HG03039 (cell line): ENCODE measurements around the gene CEP112.
A peak's percentile ranks its signal among the peaks of the same experiment; 100 is the strongest.

ENCODE experiments used
- ATAC-seq: cut with Tn5 transposase; IDR thresholded peaks from one replicate; pipeline ENCODE4 v1.9.1; 2021; ENCODE audit warnings: mild to moderate bottlenecking, moderate library complexity; ENCODE audit not compliant: unreplicated experiment

CEP112 gene

DNA sequence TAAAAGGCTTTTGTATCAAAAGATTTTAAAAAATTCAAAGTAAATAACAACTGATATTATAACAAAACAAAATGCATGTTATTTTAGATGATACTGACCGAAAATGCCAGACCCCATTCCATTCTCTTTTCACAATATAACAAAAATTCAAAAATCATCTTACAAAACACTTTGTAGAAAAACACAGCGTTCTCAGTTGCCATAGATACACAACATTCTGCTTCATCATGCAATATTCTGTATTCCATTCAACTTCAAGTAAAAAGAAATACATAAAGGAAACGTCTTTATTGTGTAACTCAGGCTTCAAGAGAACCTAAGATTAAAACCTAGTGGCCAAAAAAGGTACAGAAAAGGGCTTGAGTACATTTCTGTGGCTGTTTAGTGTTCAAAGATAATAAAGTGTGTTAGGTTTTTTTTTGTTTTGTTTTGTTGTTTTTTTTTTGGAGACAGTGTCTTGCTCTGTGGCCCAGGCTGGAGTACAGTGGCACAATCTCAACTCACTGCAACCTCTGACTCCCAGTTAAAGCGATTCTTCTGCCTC, 250.5 kb downstream of the CEP112 start:
- ATAC-seq, result no peak

DNA sequence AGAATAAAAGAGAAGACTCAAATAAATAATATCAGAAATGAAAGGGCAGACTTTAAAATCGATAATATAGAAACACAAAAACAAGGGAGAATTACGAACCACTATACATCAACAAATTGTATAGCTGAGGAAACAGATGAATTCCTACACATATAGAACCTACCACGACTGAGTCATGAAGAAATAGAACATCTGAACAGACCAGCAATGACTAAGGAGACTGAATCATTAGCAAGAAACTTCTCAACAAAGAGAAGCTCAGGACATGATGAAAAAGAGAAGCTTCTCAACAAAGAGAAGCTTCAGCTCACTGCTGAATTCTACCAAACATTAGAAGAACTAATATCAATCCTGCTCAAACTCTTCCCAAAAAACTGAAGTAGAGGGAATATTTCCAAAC, 255.9 kb downstream of the CEP112 start:
- ATAC-seq, result no peak

DNA sequence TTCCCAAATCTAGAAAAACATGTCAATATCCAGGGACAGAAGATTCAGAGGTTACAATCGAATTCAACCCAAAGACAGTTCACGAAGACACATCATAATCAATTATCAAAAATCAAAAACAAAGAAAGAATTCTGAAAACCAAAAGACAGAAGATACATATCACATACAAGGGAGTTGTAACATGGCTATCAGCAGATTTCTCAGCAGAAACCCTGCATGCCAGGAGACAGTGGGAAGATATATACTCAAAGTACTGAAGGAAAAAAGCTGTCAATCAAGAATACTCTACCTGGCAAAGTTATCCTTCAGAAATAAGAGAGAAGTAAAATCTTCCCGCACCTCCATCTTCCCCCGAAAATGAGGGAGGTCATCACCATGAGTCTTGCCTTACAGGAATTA, 258.6 kb downstream of the CEP112 start:
- no peak for ATAC-seq

DNA sequence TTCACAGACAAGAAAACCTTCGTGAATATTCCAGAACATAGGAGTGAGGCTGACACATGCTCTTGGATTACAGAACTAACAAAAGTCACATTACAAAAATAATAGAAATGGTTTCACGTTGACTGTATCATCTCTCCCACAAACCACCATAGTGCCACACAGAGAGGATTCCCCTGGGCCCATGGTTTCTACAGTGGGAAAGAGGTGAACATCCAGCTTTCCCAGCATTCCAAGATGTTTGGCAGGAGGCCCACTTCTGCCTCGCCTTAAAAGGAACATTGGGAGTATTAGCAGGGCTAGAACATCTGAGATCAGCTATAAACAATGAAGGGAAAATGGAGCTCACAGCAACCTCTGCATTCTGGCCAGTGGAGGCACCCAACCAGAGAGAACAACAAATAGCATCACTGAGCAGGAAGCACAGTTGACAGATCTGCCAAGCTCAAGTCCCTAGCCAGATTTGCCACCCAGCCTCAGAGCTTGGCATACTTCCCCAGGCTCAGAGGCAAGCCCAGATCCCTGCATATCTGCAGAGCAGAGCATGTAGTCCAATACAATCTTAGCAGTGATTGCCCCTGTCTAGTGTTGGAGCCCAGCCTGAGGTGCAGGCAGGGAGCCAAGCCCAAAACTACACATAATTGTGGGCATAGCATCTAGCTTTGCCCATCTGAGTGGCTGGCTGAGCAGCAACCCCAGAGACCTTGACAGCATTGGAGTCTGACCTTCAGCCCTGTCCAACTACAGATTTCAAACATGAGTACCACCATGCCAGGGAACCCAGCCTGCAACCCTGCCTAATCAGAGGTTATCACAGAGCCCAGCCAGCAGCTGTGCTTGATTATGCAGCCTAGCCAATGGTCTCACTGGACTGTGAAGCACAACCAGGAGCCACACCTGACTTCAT, 260.4 kb downstream of the CEP112 start:
- ATAC-seq, result no peak

DNA sequence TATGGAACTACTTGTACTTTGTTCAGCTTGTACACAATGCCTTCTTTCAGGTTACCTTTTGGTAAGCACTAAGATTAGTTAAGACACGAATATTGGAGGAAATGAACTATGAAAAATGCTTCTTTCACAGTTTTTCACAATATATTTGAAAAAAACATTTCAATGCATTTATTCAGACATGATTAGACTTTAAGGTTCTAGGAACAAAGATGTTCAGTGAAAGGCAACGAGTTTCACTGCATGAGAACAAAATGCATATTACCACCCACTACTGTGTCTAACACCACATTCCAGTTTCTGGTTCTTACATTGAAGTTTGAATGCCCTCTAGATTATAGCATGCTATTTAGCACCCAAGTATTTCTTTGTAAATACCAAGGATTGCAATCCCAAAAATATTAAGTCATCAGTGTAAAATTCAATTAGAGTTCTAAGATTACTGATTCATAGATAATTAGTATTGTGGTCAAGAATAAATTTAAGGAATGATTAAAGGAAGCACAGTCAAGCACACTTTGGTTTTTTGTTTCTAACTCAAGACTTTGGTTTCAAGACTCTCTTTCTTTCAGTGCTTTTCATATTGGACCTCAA, 261.7 kb downstream of the CEP112 start:
- no peak for ATAC-seq

DNA sequence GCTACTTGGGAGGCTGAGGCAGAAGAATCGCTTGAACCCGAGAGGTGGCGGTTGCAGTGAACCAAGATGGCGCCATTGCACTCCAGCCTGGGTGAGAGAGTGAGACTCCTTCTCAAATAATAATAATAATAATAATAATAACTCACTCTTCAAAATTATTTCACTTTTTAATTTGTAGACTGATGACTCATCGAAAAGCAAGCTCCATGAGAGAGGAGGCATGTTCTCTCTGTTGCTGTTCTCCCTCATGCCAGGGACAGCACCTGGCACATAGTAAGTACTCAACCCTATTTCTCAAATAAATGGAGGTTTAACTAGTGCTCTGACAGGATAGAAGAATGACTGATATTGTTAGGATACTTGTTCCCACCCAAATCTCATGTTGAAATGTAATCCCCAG, 265.3 kb downstream of the CEP112 start:
- ATAC-seq, result no peak

DNA sequence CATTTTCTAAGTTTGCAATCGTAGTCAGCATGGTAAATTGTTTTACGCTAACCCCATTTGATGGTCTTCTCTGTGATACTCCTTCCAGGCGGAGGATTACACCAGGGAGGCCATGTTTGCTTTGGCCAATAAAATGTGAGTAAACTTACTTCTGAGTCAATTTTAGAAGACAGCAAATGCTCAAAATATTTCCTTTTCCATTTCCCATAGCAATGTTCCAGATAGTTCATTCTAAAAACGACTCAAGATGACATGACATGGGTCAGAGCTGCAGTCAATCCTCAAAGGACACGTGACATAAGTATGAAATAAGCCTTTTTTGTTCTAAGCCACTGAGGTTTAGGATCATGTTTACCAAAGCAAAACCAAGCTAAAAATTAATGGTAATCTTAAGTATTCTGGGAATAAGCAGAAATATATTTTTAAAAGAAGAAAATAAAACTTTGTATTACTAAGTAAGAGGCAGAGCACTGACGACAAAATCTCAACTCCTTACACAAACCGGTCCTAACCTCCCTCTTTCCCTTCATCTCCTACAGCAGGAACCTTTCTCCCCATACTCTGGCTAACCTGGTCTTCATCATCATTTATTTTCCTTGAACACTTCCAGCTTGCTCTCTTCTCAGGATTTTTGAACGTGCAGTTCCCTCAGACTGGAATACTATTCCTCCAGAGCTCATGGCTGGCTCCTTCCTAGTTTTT, 266.2 kb downstream of the CEP112 start:
- no peak for ATAC-seq

DNA sequence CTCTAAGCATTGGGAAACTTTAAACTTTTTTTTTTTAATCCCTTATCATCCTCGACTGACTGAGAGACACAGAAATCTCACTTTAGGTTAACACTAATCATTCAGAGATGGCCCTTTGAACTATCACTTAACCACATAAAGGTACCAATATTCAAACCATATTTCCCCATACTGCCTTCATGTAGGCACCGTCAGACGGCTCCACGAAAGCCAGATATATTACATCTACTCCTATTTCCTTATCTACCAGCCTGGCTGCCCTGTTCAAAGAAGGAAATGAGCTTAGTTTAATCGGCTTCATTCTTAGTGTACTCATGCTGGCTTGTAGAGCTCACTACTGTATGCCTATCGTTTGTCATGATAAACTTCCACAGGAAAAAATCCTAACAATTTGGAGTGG, 270.9 kb downstream of the CEP112 start:
- no peak for ATAC-seq

DNA sequence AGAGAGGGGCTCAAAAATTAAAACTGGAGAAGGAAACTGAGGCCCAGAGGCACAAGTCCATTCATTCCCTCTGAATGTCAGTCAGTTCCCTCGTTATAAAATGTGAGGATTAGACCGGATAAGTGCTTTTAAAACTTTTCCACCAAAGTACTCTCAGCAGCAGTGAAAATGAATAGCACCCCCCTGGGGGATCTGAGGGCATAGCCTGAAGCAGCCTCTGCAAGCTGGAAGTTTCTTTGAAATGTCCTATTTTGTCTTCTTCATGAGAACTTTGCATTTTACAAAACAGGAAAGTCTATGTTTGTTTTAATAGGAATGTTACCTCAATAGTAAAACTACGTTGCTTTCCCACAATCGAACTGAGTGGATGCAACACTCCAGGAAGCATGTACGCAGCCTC, 273.0 kb downstream of the CEP112 start:
- no peak for ATAC-seq

DNA sequence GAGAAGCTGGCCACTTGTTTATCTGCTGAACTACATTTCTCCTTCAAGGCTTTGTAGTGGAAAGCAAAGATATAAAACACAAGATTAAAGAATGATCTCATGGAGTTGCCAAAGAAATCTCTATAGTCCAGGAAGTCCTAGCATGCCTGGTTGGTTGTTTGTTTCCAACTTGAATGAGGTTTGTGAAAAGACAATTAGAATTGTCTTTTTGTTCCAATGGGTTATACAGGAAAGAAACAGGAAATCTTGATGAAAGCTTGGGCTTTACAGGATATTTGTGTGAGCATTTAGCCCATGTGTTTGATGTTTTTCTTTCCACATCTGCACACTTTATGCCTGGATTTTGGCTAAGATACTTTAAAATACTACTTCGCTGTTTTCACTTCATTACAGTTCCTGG, 273.4 kb downstream of the CEP112 start:
- no peak for ATAC-seq

DNA sequence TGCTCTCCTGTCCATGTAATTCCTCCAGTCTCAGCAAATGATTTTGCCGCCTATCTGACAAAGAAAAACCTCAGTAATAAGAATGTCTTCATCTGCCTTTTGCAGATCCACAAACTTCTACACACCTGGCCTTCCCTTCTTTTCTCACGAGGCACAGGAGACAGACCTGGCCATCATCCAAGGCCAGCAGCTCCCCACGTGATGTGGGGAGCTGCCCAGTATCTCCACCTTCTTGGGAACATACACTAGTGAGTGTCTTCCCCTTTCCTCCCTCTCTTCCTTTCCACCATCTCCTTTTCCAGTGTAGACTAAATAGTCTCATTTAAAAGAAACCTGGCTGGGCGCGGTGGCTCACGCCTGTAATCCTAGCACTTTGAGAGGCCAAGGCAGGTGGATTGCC, 274.4 kb downstream of the CEP112 start:
- ATAC-seq, result no peak

DNA sequence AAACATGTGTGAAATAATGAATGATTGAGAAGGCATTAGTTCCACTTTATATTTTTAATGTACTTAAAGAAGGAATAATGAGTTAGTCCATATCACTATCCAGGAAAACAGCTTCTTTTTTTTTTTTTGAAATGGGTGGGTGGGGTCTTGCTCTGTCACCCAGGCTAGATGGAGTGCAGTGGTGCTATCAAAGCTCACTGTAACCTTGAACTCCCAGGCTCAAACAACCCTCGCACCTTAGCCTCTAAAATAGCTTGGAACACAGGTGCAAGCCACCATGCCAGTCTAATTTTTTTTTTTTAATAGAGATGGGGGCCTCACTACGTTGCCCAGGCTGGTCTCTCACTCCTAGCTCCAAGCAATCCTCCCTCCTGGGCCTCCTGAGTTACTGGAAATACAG, 275.5 kb downstream of the CEP112 start:
- ATAC-seq, result no peak

DNA sequence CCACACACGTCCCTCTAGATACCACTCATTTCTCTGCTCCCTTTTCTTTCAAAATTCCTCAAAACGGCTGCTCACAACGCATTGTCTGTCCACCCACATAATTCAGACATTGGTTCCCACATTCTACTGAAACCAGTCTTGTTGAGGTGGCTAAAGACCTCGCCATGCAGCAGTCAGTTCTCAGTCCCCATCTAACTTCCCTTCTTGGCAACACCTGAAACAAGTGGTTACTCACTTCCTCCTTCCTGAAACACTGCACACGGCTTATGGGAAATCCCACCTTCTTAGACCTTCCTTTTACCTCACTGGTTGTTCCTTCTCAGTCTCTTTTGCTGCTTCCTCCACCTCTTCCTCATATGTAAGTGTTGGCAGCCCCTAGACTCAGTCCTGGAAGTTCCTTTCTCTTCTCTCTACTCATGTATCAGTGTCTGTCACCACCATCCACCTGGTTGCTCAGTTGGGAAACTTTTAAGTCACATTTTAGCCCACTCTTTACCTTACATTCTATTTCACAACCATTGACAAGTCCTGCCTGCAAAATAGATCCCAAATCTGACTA, 277.1 kb downstream of the CEP112 start:
- ATAC-seq, result peak; percentile 96

DNA sequence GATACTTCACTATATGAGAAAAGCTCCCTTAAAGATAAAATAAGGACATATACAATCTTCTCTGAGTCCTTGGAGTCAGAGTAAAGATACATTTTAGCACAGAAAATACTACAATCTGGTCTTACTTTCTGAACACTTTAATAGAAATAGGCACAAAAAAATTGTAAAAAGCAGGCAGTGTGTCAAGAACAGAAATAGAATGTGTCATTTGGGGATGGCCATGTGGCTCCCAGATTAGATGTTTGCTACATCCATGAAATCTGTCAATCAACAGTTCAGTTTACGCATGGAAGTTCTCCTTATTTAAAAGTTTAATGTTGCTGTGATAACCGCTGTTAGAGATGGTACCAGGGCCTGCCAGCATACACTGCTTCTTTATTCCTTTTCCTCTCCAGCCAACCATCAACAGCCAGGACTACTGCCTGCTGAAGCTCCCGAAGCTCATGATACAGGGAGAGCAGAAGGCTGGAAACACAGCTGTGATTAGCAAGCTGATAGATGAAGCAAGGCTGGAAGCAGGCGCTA, 278.5 kb downstream of the CEP112 start:
- ATAC-seq, result no peak

DNA sequence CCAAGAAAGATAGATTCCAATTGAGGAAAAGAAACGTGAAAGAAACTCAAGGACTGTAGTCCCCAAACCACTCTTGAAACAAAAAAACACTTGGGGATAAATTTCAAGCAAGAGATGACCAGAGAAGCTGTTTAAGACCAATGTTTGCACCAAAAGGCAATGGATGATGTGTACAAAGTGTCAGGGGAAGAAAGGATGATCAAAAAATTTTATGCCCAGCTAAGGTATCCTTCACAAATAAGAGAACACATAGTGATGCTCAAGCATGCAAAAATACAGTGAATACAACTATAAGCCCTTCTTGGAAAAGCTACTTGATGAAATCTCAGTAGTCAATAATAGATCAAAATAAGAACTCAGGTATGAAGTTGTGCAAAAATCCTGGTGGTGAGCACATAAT, 281.1 kb downstream of the CEP112 start:
- no peak for ATAC-seq

DNA sequence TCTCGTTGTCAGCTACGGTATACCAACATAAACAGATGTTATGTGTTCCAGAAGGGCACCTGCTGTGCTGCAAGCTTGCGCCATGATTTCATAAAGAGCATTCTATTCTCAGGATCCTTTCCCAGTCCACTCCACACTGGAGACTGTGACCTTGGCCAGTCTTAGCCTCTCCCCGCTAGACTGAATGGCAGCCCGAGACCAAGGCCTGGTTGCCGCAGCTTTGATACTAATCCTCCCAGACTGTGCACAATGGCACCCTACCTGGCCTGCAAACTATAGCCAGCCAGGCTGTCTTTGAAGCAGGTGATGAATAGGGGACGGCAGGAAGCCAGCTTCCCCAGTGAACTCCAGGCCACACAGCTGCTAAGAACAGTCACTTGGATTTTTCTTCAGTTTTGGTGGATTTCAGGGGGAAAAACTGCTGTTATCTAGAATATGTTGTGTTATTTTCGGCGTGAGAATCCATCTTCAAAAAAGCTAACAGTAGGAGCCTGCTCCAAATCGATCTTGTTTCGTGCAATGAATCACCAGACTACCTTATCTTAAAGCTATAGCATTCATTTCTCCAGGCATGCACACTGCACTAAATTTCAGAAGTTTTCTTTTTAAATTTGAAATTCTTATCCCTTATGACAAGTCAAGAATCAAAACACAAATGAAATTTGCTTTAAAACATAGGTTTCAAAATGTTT, 289.0 kb downstream of the CEP112 start:
- no peak for ATAC-seq

DNA sequence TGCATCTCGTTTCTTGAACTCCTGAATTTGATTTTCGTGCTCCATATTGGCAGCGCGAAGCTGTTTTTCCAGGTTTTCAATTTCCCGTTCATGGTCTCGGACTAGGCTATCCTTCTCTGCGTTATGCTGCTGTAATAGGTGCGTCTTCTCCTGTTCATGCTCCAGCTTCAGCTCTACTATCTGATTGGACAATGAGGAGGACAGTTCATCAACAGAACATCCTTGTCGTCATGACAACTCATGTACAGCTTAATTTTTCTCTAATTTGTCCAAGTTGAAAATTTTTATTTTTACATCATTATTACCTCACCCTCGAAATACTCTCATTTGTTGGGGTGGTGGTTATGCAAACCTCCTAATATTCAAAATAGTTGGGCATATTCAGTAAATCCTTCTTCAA, 289.8 kb downstream of the CEP112 start:
- no peak for ATAC-seq

DNA sequence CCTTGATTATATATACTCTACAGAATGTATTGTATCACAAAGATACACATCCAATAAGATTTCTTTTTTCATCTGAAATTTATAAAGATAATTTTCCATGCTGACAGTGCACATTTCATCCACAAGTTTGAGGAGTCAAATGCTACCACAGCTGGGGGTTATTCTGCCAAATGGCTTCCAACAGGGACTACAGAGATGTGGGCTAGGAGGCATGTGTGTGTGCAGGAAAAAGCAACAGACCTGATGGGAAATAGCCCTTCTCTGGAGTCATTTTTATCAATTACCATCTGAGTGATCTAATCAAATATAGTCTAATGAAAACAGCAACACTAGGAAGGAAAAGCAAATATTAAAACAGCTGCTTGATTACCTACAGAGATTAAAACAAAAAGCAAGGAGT, 290.5 kb downstream of the CEP112 start:
- ATAC-seq, result no peak

DNA sequence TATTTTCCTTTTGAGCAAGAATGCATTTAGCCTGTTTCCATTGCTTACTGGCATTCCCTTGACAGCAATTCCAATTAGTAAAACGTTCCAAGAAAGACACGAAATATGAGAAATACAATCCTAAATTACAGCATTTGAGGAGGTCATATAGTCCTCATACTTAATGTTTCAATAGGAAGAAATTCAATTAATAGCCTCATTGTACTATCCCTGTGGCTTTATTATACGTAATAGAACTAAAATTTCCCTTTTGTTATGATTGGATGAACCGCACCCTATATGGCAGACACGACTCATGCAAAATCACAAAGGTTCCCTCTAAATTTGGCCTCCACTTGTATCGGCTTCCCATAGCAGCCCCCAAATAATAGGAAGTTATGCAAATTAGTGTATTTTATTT, 291.7 kb downstream of the CEP112 start:
- no peak for ATAC-seq

DNA sequence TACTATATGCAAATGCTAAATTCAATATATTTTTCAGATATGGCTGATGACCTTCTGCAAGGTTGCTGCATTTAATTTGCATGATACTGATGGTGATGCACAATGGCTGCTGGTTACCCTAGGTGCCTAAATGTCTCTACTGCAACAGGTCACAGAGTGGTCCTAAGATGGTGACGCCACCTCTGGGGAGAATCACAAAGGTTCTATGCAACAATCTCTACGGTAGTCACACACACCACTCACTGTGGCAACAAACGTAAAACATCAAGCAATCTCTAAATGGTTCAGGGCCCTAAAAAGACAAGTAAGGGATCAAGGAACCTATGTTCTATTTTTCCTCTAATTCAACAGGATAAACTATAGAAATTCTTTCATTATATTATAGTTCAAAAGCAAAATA, 293.3 kb downstream of the CEP112 start:
- no peak for ATAC-seq

DNA sequence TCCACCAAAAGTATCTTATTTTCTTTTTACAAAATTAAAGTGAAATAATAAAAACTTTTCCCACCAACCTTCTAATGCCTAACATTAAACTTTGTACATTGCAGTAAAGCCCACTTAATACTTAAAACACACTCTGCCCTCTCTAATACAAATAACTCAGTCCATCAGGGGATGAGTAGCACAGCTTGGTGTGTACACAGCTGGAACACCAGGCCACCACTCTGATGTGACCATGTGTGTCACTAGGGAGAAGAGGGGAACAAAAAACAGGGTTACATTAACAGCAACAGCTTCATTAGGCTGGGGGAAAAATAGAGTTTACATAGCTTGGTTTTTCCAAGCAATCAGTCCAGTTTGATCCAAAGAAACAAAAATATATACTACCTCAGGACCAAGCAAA, 295.0 kb downstream of the CEP112 start:
- no peak for ATAC-seq
